GM21717 (cell line): ENCODE results near the gene ATP6V0E2.
"Not testable (repeated sequence)": the region's sequence is repeated elsewhere in the genome, so short reads cannot be mapped to it uniquely, and the experiment has no call there.

Experiments
- ATAC-seq: cut with Tn5 transposase; IDR thresholded peaks from one replicate; pipeline ENCODE4 v1.9.1; 2021; ENCODE audit warnings: mild to moderate bottlenecking, moderate library complexity; ENCODE audit not compliant: unreplicated experiment

Gene ATP6V0E2

DNA sequence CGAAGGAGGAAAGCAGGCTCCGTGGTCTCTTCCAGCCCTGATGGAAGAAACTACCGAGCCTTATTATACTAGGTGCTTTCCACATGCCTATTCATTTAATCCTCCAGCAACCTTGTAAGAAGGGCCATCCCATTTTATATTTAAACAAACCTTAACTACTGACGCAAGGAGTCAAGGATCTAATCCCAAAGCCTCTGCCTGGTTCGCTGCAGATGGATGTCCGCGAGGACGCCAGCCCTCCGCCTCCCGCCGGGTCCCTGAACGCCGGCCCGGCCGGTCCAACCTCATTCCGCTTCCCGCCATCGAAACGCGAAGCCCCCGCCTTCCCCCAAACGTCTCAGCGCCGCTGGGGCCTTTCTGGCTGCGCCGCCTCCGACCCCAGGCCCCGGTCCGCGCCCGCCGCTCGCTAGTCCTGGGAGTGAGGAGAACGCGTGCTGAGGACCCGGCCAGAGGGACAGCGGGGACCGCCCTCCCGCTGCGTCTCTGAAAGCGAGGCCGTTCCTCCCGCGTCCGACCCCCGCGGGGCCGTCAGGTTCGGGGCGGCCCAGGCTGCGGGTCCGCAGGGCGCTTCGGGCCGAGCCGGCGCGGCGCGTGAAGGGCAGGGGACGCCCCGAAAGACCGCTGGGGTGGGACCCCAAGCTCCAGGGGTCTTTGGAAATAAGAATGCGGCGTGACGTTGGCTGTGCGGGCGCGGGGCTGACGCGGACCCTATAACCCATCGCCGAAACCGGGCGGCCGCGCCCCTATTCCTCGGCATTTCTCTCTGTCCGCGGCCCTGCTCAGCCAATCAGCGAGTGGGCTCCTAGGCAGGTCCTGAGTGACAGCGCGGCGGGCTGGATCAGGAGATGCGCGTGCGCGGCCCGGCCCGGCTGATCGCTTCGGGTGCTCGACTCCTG, at the start of gene ATP6V0E2:
TSS of gene ATP6V0E2 (plus strand) at position 896 of the 896 bp plus-strand sequence. CDS start 97 bp downstream, outside the sequence.
- ATAC-seq, result peak; percentile 88

DNA sequence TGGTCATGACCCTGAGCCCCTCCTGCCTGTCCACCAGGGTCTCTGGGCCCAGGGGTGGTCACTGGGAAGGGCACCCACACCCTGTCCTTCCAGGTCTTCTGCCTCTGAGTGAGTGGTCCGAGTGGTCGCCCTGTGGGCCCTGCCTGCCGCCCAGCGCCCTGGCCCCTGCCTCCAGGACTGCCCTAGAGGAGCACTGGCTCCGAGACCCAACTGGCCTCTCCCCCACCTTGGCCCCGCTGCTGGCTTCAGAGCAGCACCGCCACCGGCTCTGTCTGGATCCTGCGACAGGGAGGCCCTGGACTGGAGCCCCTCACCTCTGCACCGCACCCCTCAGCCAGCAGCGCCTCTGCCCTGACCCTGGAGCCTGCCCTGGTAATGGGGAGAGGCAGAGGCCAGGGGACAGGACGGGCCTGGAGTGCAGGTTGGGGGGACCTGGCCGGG, 49.4 kb upstream of the ATP6V0E2 start:
- no peak for ATAC-seq

DNA sequence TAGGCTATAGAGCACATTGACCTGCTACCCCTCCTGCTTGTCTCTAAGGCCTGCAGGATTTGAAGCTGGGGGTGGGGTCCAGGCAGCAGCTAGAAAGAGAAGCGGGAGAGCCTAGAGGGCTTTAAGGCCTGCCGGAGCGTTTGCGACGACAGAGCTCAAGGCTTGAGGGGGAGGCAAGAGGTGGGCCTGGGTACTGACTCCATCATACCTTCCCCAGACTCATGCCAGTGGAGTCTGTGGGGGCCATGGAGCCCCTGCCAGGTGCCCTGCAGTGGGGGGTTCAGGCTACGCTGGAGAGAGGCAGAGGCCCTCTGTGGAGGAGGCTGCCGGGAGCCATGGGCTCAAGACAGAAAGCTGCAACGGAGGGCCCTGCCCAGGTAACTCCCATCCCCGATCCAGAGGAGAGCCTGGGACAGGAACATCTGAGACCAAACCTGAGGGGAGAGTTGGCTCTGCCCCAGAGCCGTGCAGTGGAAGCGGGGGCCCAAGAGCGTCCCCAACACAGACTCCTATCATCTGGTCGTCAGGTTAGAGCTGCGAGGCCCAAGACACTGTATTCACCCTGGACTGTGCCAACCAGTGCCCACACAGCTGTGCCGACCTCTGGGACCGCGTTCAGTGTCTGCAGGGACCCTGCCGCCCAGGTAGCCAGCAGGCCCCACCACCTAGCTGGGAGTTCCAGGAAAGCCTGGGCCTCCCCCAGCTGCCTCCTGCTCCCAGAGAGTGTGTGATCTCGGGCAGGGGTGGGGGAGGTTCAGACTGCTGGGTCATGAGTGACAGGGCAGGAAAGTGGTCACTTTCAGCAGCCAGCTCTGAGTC, 48.8 kb upstream of the ATP6V0E2 start:
- no peak for ATAC-seq

DNA sequence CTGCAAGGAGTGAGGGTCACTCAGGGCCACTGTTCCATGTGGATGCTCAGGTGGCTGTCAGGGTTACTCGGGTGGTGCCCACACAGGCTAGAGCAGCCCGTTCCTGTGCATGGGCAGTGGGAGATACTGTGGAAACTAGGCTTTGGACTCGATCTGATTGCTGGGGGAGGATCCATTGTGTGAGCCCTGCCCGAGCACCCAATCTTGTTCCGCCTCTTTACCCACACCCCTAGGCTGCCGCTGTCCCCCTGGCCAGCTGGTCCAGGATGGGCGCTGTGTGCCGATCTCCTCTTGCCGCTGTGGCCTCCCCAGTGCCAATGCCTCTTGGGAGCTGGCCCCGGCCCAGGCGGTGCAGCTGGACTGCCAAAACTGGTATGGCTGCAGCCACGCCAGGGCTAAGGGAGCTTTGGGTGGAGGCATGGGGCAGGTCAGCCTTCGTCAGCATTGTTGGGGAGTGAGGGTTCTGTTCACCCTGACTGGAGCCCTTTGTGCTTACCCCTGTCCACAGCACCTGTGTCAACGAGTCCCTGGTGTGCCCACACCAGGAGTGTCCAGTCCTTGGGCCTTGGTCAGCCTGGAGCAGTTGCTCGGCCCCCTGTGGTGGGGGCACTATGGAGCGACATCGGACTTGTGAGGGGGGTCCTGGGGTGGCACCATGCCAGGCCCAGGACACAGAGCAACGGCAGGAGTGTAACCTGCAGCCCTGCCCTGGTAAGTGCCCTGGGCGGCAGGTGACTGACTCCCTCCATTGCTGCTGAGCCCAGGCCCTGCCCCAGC, 48.0 kb upstream of the ATP6V0E2 start:
- ATAC-seq, result no peak

DNA sequence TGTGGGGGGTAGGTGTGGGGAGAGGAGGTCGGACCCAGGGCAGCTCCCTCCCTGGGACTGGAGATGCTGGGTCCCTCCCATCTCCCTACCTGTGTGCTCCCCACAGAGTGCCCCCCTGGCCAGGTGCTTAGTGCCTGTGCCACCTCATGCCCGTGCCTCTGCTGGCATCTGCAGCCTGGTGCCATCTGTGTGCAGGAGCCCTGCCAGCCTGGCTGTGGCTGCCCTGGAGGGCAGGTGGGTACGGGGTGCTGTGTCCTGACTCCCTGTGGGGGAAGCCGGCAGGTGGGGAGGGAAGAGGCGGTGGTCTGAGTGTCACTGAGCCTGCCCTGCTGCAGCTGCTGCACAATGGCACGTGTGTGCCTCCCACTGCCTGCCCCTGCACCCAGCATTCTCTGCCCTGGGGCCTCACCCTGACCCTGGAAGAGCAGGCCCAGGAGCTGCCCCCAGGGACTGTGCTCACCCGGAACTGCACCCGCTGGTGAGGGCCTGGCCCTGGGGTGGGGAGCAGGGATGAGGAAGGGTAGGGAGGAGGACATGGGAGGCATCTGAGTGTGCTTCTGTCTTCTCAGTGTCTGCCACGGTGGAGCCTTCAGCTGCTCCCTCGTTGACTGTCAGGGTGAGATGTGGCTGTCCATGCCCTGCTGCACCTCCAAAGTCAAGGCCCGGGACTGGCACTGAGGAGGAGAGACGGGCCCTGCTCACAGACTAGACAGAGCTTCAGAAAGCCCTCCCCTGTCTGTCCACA, 47.3 kb upstream of the ATP6V0E2 start:
- no peak for ATAC-seq

DNA sequence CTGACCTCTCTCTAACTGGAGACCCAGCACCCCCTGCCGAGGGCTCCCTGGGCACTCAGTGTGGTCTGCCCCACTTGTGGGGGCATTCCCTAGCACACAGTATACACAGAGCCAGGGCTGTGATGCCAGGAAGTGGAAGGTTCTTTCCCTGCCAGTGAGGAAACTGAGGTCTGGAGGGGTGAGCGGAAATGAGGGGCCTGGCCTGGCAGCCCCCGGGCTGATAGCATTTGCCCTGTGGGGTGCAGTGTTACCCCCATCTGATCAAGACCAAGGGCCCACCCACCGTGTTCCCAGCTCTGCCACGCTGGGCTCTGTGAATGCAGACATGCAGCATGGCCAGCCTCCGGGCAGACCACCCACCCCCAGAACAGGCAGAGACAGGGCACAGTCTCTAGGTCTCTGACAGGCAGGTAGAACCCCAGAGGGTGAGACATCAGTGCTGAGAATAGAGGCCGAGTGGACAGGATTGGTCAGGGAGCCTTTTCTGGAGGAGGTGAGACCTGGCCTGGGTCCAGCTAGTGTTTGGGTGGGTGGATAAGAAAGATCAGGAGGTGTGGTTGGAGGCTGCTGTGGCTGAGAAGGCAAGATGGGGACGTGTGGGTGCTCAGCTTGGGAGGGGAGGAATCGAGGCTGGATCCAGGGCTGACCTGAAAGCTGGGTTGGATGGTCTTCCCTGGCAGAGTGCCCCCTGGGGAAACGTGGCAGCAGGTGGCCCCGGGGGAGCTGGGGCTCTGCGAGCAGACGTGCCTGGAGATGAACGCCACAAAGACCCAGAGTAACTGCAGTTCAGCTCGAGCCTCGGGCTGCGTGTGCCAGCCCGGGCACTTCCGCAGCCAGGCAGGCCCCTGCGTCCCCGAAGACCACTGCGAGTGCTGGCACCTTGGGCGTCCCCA, 46.4 kb upstream of the ATP6V0E2 start:
- ATAC-seq, result no peak

DNA sequence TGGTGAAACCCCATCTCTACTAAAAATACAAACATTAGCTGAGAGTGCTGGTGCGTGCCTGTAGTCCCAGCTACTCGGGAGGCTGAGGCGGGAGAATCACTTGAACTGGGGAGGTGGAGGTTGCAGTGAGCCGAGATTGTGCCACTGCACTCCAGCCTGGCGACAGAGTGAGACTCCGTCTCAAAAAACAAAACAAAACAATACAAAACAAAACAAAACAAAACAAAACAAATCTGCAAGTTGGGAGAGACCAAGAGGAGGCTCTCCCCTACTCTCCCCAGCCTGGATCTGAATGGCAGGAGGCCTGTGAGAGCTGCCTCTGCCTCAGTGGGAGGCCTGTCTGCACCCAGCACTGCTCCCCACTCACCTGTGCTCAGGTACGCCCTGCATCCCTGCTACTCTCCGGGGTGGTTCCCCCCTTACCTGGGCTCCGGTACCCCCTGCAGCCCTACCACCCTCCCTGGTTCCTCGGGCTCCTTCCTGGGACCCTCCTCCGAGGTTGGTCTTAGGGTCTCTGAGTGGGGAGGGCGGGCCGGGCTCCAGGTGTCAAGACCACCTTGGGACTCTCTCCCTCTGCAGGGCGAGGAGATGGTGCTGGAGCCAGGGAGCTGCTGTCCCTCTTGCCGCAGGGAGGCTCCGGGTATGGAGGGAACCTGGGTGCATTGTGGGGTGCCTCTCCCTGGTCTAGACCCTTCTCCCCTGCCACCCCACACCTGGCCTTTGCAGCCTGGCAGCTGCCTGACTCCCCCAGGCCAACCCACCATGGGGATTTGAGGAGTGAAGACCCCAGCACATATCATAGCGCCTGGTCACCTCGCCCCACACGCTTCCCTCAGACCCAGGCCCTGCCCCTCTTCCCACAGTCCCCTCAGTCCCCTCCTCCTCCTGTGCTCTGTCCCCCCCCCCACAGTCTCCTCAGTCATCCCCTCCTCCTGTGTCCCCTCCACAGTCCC, 45.1 kb upstream of the ATP6V0E2 start:
- ATAC-seq, result no peak

DNA sequence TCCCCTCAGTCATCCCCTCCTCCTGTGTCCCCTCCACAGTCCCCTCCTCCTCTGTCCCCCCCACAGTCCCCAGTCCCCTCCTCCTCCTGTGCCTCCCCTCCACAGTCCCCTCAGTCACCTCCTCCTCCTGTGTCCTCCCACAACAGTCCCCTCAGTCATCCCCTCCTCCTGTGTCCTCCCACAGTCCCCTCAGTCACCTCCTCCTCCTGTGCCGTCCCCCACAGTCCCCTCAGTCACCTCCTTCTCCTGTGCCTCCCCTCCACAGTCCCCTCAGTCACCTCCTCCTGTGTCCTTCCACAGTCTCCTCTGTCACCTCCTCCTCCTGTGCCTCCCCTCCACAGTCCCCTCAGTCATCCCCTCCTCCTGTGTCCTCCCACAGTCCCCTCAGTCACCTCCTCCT, 43.2 kb upstream of the ATP6V0E2 start:
- not testable (repeated sequence) for ATAC-seq

DNA sequence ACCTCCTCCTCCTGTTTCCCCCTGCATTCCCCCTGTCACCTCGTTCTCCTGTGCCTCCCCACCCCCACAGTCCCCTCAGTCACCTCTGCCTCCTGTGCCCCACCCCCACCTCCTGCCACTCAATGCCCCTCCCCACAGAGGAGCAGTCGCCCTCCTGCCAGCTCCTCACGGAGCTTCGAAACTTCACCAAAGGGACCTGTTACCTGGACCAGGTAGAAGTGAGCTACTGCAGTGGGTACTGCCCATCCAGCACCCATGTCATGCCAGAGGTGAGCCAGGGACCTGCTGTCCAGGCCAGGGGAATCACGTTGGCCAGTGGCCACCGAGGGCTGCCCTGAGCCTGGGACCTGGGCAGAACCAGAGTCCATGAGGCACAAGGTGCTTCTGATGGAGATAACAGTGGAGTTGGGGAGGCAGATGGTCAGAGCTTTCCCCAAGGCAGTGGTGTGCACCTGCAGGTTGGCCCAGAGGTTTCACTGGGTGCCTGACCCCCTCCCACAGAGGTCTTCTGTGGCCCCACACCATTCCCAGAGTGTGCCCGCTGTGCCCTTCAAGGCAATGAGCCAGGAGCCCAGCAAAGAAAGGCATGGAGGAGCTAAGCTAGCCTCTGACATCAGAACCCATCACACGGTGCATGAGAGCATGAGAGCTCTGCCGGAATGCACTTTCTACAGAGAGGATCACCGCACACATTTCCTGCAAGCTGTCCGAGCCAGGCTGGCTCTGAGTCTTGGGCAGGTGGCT, 42.6 kb upstream of the ATP6V0E2 start:
- ATAC-seq, result no peak

DNA sequence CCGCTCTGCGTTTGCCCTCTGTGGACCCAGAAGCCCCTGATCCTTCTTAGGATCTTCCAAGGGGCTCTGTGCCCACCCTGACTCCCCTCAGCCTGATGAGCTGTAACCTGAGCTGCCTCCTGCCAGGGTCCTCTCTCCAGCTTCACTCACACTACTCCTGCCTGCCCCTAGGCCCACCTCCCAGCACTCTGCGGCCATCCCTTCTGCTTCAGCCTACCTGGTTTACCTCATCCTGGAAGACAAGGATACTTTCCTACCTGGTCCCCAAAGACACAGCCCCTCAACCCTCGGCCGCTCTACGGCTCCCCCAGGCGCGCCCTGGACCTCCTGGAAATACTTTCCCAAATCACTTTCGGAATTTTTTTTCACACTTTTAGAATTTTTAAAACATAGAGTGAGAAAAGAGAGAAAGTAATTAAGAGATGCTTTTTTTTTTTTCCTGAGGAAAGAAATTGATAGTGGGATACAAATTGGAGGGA, 42.0 kb upstream of the ATP6V0E2 start:
- ATAC-seq, result no peak

DNA sequence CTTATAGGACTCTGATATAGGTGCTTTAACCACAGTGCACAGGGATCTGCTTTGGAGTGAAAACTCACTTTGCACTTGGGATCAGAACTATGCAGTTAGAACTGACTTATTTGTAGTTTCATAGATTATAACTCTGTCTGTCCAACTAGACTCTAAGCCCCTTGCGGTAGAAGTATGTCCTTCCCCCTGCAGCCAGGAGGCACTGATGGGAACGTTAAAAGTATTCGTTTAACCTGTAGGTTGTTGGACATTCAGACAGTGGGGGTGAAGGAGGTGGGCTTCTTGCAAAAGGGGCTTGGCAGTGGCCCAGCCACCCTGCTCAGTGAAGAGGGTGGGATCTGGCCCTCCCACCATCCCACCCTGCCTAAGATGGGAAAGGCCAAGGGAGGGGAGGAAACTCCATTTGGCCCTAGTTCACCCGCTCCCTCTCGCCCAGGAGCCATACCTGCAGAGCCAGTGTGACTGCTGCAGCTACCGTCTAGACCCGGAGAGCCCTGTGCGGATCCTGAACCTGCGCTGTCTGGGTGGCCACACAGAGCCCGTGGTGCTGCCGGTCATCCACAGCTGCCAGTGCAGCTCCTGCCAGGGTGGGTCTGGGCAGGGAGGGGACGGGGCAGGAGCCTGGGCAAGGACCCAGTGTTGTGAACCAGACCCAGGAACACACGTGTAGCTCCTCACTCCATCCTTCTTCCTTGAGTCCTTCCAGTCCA, 41.3 kb upstream of the ATP6V0E2 start:
- no peak for ATAC-seq

DNA sequence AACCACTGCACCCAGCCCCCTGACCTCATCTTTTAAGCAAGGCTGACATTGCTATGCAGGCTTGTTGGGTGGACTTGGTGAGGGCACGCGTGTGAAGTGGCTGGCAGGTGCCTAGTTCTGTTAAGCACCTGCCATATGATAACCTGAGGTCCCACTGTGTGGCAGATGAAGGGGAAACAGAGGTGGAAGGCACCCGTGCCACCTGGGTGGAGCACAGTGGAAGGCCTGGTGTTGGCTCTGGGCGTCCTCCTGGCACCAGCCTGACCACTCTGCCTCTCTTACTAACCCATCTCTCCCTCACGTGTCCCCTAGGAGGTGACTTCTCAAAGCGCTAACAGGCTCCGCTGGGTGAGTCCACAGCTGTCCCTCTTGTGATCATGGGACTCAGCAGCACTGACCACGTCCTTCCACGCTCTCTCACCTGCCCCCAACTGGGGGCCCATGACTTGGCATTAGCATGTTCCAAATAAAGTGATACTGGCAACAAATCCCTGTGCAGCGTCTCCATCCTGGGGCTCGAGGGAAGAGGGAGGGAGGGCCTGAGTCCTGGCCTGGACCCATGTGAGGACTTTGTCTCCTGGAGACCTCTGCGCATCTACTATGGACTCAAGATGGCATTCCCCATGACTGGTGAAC, 40.2 kb upstream of the ATP6V0E2 start:
- no peak for ATAC-seq

DNA sequence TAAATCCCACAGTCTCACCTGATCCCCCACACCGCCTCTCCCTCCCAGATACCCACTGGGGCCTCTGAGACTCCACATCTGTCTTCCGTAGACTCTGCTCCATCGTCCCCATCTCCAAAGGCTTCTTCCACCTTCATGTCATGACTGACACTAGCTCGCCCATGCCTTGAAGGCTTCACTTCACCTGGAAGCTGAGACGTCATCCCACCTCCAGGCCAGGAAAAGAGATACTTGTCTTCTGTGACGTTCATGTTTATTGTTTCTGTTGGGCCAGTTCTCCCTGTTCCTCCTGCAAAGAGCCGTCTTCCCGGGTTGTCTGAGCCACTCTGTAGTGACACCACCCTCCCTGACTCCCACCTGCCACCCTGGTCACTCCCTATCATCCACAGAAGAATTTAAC, 39.2 kb upstream of the ATP6V0E2 start:
- ATAC-seq, result no peak

DNA sequence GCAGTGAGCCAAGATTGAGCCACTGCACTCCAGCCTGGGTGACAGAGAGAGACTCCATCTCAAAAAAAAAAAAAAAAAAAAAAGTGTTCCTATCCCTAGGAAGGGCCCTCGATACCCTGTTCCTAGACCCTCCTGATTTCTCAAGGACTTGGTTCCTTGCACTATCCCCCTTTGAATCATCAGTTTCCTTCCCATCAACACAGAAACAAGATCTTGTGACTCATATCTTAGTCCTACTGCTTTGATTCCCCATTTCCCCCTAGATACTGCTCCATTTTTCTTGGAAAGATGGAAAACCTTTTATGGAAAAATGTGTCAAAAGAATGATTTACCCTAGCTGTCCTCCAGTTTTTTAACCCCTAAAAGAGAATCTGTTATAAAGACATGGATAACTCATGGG, 37.3 kb upstream of the ATP6V0E2 start:
- no peak for ATAC-seq

DNA sequence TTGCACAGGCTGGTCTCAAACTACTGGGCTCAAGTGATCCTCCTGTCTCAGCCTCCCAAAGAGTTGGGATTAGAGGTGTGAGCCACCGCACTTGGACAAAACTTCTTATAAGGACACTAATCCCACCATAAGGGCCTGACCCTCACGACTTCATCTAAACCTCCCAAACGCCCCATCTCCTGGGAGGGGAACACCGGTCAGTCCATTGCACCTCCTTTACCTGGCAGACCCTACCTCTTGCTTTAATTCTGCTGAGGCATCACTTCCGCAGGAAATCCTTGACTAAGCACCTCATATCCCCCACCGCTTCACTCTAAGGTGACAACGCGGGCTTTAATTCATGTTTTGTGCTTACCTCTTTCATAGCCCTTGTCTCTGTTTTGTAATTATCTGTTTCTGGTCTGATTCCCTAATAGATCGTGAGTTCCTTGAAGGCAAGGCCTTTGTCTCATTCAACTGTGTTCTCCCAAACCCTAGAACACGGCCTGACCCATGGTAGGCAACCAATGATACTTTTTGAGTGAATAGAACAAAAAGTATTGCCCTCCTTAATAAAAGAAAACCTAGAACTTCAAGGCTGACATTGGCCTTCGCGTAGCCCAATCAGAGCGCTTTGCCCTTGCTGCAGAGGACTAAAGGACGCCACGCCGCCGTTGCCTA, 36.1 kb upstream of the ATP6V0E2 start:
- ATAC-seq, result no peak
